BE2C (cell line): ENCODE results near the gene VWA3B.

Experiments used
- DNase-seq: peaks from one replicate; pipeline ENCODE4 v3.0.0-alpha.2; 2020
- H3K27me3 ChIP-seq: fragments of 250-450 bp; sonication (Bioruptor Pico); 2 replicates; pipeline ENCODE4 v1.5.1; 2020; ENCODE audit warnings: mild to moderate bottlenecking
- H3K36me3 ChIP-seq: fragments of 250-450 bp; sonication (Bioruptor Pico); 2 replicates; pipeline ENCODE4 v1.5.1; 2020; ENCODE audit warnings: mild to moderate bottlenecking
- H3K4me1 ChIP-seq: fragments of 250-450 bp; sonication (Bioruptor Pico); 2 replicates; pipeline ENCODE4 v1.5.1; 2020
- H3K4me3 ChIP-seq: 2 replicates; pipeline ENCODE4 v1.5.1; 2011; ENCODE audit warnings: low read depth, low read length
- H3K9me3 ChIP-seq: fragments of 250-450 bp; sonication (Bioruptor Pico); 2 replicates; pipeline ENCODE4 v1.5.1; 2020
- CTCF ChIP-seq: IDR thresholded peaks from 2 replicates; pipeline ENCODE4 v1.5.1; 2012; ENCODE audit warnings: mild to moderate bottlenecking, low read depth, low read length

VWA3B gene

GRCh38 chr2:98177986-98178385, 91.0 kb downstream of the VWA3B start:
- no peaks in the 10 kb centered on the region for H3K4me1 ChIP-seq
- no peak for TF ChIP-seq CTCF
- H3K4me3 ChIP-seq = no peak overlapping the region
- no peaks in the 10 kb centered on the region for H3K36me3 ChIP-seq
- H3K9me3 ChIP-seq = no peaks in the 10 kb centered on the region
- no peaks in the 10 kb centered on the region for H3K27me3 ChIP-seq
- DNase-seq = no peak

- H3K27me3 ChIP-seq = no peaks in the 10 kb centered on the region
- no peaks in the 10 kb centered on the region for H3K36me3 ChIP-seq
- no peak for DNase-seq
- no peak for TF ChIP-seq CTCF
- H3K4me1 ChIP-seq = no peaks in the 10 kb centered on the region
- no peak overlapping the region for H3K4me3 ChIP-seq
- H3K9me3 ChIP-seq = no peaks in the 10 kb centered on the region
These were observed 93.5 kb downstream of the VWA3B start for GRCh38 chr2:98180456-98180855.

GRCh38 chr2:98181346-98181745, 94.4 kb downstream of the VWA3B start:
- no peaks in the 10 kb centered on the region for H3K9me3 ChIP-seq
- no peaks in the 10 kb centered on the region for H3K27me3 ChIP-seq
- TF ChIP-seq CTCF = no peak
- no peaks in the 10 kb centered on the region for H3K36me3 ChIP-seq
- H3K4me1 ChIP-seq = no peaks in the 10 kb centered on the region
- no peak for DNase-seq
- H3K4me3 ChIP-seq = no peak overlapping the region

- no peak overlapping the region for H3K4me3 ChIP-seq
- DNase-seq = no peak
- H3K9me3 ChIP-seq = no peaks in the 10 kb centered on the region
- no peak for TF ChIP-seq CTCF
- no peaks in the 10 kb centered on the region for H3K27me3 ChIP-seq
- H3K36me3 ChIP-seq = no peaks in the 10 kb centered on the region
- H3K4me1 ChIP-seq = no peaks in the 10 kb centered on the region
These were observed 98.8 kb downstream of the VWA3B start for GRCh38 chr2:98185801-98186200.

GRCh38 chr2:98187194-98187593, 100.2 kb downstream of the VWA3B start:
- no peak for TF ChIP-seq CTCF
- Histone ChIP-seq H3K27me3 (no peaks in the 10 kb centered on the region), H3K36me3 (no peaks in the 10 kb centered on the region), H3K4me1 (no peaks in the 10 kb centered on the region), H3K9me3 (no peaks in the 10 kb centered on the region), H3K4me3 (no peak overlapping the region)
- DNase-seq = no peak

GRCh38 chr2:98188351-98189046, 101.5 kb downstream of the VWA3B start:
- Histone ChIP-seq H3K4me1 (no peaks in the 10 kb centered on the region), H3K4me3 (no peak overlapping the region), H3K27me3 (no peaks in the 10 kb centered on the region), H3K9me3 (no peaks in the 10 kb centered on the region), H3K36me3 (no peaks in the 10 kb centered on the region)
- TF ChIP-seq CTCF = no peak
- DNase-seq = no peak
